Stromal cell of bone marrow (primary cell): Measurements from ENCODE around the gene WDR83.
"Not testable (repeated sequence)": the region's sequence is repeated elsewhere in the genome, so short reads cannot be mapped to it uniquely, and the experiment has no call there.

Experiments
- DNase-seq: peaks from one replicate; pipeline ENCODE4 v3.0.0-alpha.2; 2012; ENCODE audit warnings: low read depth

Gene WDR83

GRCh38 chr19:12666265-12667048 is at the start of gene WDR83, which contains the start of gene MAN2B1:
Gene WDR83, plus strand, starts transcription at chr19:12666807. Its CDS starts 2,984 bp downstream, at chr19:12669791.
Gene MAN2B1, minus strand, starts transcription at chr19:12666742. Its CDS starts 41 bp downstream, at chr19:12666701.
- DNase-seq = peak; percentile 48

GRCh38 chr19:12617646-12618045 is 49.0 kb upstream of the WDR83 start:
- DNase-seq = no peak

- not testable (repeated sequence) for DNase-seq
These were observed 45.2 kb upstream of the WDR83 start for GRCh38 chr19:12621253-12622024.

- DNase-seq = no peak
These were observed 43.1 kb upstream of the WDR83 start for GRCh38 chr19:12623361-12624031.

- no peak for DNase-seq
These were observed 39.6 kb upstream of the WDR83 start for GRCh38 chr19:12626958-12627357.

- no peak for DNase-seq
These were observed 38.3 kb upstream of the WDR83 start for GRCh38 chr19:12628040-12629022.

GRCh38 chr19:12629215-12629614 is 37.4 kb upstream of the WDR83 start:
- DNase-seq = no peak

- DNase-seq = no peak
These were observed 30.0 kb upstream of the WDR83 start for GRCh38 chr19:12636631-12637030.

- DNase-seq = no peak
These were observed 27.9 kb upstream of the WDR83 start for GRCh38 chr19:12638611-12639182.

- DNase-seq = peak; percentile 51
These were observed 26.6 kb upstream of the WDR83 start for GRCh38 chr19:12639901-12640613.

GRCh38 chr19:12641456-12641855 is 25.2 kb upstream of the WDR83 start:
- DNase-seq = no peak

- DNase-seq = no peak
These were observed 24.1 kb upstream of the WDR83 start for GRCh38 chr19:12642506-12642905.

- DNase-seq = not testable (repeated sequence)
These were observed 22.9 kb upstream of the WDR83 start for GRCh38 chr19:12643716-12644115.

- DNase-seq = no peak
These were observed 20.1 kb upstream of the WDR83 start for GRCh38 chr19:12646551-12646950.

- no peak for DNase-seq
These were observed 19.6 kb upstream of the WDR83 start for GRCh38 chr19:12647047-12647446.

- no peak for DNase-seq
These were observed 19.0 kb upstream of the WDR83 start for GRCh38 chr19:12647490-12648071.

- no peak for DNase-seq
These were observed 18.5 kb upstream of the WDR83 start for GRCh38 chr19:12648088-12648487.

- DNase-seq = no peak
These were observed 16.7 kb upstream of the WDR83 start for GRCh38 chr19:12649941-12650340.

- DNase-seq = no peak
These were observed 14.4 kb upstream of the WDR83 start for GRCh38 chr19:12652219-12652618.

- no peak for DNase-seq
These were observed 11.1 kb upstream of the WDR83 start for GRCh38 chr19:12655546-12655945.
